ENCODE results near the gene FBXO44. TPM values are rescaled to one million over a fixed set of nuclear protein-coding genes. Genes with fewer than 3 reads are reported as not detected.

Gene FBXO44
- total RNA-seq, 1 experiment from 2014 or later = 60.9 TPM

DNA sequence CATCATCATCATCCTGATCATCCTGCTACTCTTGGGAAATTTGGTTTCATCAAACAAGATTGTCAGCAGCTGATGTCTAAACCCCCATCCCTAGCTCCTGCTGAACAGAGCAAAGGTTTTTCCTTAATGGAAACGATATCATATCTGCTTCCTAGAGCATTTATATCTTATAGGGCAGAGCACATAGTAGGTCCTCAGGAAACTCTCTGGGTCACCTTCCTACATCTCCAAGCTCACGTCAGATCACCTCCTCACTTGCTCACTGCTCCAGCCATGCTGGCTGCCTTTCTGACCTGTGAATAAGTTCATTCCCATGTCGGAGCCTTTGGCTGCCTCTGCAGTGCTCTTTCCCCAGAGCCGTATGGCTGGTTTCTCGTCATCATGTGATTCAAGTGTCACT is 10.9 kb upstream of the FBXO44 start (continued):
- TF ChIP-seq, protein P1, sequence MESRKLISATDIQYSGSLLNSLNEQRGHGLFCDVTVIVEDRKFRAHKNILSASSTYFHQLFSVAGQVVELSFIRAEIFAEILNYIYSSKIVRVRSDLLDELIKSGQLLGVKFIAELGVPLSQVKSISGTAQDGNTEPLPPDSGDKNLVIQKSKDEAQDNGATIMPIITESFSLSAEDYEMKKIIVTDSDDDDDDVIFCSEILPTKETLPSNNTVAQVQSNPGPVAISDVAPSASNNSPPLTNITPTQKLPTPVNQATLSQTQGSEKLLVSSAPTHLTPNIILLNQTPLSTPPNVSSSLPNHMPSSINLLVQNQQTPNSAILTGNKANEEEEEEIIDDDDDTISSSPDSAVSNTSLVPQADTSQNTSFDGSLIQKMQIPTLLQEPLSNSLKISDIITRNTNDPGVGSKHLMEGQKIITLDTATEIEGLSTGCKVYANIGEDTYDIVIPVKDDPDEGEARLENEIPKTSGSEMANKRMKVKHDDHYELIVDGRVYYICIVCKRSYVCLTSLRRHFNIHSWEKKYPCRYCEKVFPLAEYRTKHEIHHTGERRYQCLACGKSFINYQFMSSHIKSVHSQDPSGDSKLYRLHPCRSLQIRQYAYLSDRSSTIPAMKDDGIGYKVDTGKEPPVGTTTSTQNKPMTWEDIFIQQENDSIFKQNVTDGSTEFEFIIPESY (IDR thresholded peaks at IDR 0.05; ENCODE audit: extremely low read depth, insufficient replicate concordance, low read length) = no peak
- no peak for TF ChIP-seq REST (IDR thresholded peaks at IDR 0.05; ENCODE audit: low read depth)
- TF ChIP-seq RAD21 (IDR thresholded peaks at IDR 0.05; ENCODE audit: low read depth) = no peak
- TF ChIP-seq EGR1 (IDR thresholded peaks at IDR 0.05; ENCODE audit: low read depth) = no peak
- no peak for TF ChIP-seq EZH2 (IDR thresholded peaks at IDR 0.05)
- no peak for TF ChIP-seq SIN3A (IDR thresholded peaks at IDR 0.05; ENCODE audit: low read depth)
- TF ChIP-seq TCF7L2 (IDR thresholded peaks at IDR 0.05; ENCODE audit: borderline replicate concordance, extremely low read depth, insufficient read depth, insufficient read length) = no peak
- TF ChIP-seq FOSL1 (IDR thresholded peaks at IDR 0.05; ENCODE audit: low read depth) = no peak
- TF ChIP-seq SRF (IDR thresholded peaks at IDR 0.05; ENCODE audit: low read depth) = no peak
- TF ChIP-seq YY1 (IDR thresholded peaks at IDR 0.05; ENCODE audit: extremely low read depth, insufficient replicate concordance, low read depth, low read length) = no peak
